Liver (tissue), 3 donors: ENCODE results near the gene PLS3.

ENCODE experiments used
- FOXA1 ChIP-seq: IDR thresholded peaks from 2 replicates; pipeline ENCODE4 v1.6.1; 2016; ENCODE audit warnings: antibody characterized with exemption
- GABPA ChIP-seq, 2 donors: IDR thresholded peaks in 1 of 2; conservative IDR thresholded peaks in 1 of 2; 2 replicates each; pipeline ENCODE4 v1.6.1; 2016; ENCODE audit warnings: antibody characterized with exemption in 2 of 2, mild to moderate bottlenecking in 1 of 2, moderate library complexity in 1 of 2
- HNF4A ChIP-seq, 2 donors: conservative IDR thresholded peaks; 2 replicates each; pipeline ENCODE4 v1.6.1; 2016; ENCODE audit warnings: antibody characterized with exemption in 2 of 2, mild to moderate bottlenecking in 2 of 2
- JUND ChIP-seq, 2 donors: IDR thresholded peaks; 2 replicates each; pipeline ENCODE4 v1.6.1; 2016; ENCODE audit warnings: antibody characterized with exemption in 2 of 2
- RAD21 ChIP-seq, 2 donors: IDR thresholded peaks; 2 replicates each; pipeline ENCODE4 v1.6.1; 2016; ENCODE audit warnings: antibody characterized with exemption in 2 of 2, mild to moderate bottlenecking in 2 of 2
- SP1 ChIP-seq: IDR thresholded peaks from 2 replicates; pipeline ENCODE4 v1.6.1; 2018; ENCODE audit warnings: antibody characterized with exemption, mild to moderate bottlenecking
- TAF1 ChIP-seq: conservative IDR thresholded peaks from 2 replicates; pipeline ENCODE4 v1.6.1; 2016; ENCODE audit warnings: antibody characterized with exemption, mild to moderate bottlenecking
- YY1 ChIP-seq: IDR thresholded peaks from 2 replicates; pipeline ENCODE4 v1.6.1; 2016; ENCODE audit warnings: antibody characterized with exemption, mild to moderate bottlenecking
- TF ChIP-seq, protein P1 (sequence below): fragments of 150-350 bp; IDR thresholded peaks from 2 replicates; pipeline ENCODE4 v1.5.1; 2017; ENCODE audit warnings: improper control_type of control experiment, low read depth, low read length; ENCODE audit not compliant: missing input control
- TF ChIP-seq, protein P2 (sequence below): IDR thresholded peaks from 2 replicates; pipeline ENCODE4 v1.6.1; 2016; ENCODE audit warnings: antibody characterized with exemption, mild to moderate bottlenecking
- TF ChIP-seq, protein P3 (sequence below): IDR thresholded peaks from 2 replicates; pipeline ENCODE4 v1.6.1; 2016; ENCODE audit warnings: antibody characterized with exemption
- TF ChIP-seq, protein P4 (sequence below): IDR thresholded peaks from 2 replicates; pipeline ENCODE4 v1.6.1; 2016; ENCODE audit warnings: antibody characterized with exemption
- TF ChIP-seq, protein P5 (sequence below): IDR thresholded peaks from 2 replicates; pipeline ENCODE4 v1.6.1; 2016; ENCODE audit warnings: antibody characterized with exemption
- donor health status: healthy.
- donor health status: healthy.

DNA sequence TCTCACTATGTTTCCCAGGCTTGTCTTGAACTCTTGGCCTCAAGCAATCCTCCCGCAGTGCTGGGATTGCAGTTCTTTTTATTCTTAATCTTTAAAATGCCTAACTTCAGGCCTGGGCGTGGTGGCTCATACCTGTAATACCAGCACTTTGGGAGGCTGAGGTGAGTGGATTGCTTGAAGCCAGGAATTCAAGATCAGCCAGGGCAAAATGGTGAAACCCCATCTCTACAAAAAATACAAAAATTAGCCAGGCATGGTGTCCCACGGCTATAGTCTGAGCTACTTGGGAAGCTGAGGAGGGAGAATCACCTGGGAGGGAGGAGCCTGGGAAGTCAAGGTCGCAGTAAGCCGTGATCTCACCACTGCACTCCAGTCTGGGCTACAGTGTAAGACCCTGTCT lies 45.9 kb downstream of the PLS3 start:
- TF ChIP-seq, protein P1, sequence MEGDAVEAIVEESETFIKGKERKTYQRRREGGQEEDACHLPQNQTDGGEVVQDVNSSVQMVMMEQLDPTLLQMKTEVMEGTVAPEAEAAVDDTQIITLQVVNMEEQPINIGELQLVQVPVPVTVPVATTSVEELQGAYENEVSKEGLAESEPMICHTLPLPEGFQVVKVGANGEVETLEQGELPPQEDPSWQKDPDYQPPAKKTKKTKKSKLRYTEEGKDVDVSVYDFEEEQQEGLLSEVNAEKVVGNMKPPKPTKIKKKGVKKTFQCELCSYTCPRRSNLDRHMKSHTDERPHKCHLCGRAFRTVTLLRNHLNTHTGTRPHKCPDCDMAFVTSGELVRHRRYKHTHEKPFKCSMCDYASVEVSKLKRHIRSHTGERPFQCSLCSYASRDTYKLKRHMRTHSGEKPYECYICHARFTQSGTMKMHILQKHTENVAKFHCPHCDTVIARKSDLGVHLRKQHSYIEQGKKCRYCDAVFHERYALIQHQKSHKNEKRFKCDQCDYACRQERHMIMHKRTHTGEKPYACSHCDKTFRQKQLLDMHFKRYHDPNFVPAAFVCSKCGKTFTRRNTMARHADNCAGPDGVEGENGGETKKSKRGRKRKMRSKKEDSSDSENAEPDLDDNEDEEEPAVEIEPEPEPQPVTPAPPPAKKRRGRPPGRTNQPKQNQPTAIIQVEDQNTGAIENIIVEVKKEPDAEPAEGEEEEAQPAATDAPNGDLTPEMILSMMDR: no peak
- TF ChIP-seq YY1 (no peak), JUND (IDR thresholded peaks at IDR 0.05) (no peak), SP1 (no peak), TAF1 (no peak), HNF4A (conservative IDR thresholded peaks at IDR 0.05) (no peak), GABPA (IDR thresholded peaks at IDR 0.05 in 1 of 2, conservative IDR thresholded peaks at IDR 0.05 in 1 of 2) (no peak), FOXA1 (no peak), RAD21 (IDR thresholded peaks at IDR 0.05) (no peak)
- TF ChIP-seq, protein P2, sequence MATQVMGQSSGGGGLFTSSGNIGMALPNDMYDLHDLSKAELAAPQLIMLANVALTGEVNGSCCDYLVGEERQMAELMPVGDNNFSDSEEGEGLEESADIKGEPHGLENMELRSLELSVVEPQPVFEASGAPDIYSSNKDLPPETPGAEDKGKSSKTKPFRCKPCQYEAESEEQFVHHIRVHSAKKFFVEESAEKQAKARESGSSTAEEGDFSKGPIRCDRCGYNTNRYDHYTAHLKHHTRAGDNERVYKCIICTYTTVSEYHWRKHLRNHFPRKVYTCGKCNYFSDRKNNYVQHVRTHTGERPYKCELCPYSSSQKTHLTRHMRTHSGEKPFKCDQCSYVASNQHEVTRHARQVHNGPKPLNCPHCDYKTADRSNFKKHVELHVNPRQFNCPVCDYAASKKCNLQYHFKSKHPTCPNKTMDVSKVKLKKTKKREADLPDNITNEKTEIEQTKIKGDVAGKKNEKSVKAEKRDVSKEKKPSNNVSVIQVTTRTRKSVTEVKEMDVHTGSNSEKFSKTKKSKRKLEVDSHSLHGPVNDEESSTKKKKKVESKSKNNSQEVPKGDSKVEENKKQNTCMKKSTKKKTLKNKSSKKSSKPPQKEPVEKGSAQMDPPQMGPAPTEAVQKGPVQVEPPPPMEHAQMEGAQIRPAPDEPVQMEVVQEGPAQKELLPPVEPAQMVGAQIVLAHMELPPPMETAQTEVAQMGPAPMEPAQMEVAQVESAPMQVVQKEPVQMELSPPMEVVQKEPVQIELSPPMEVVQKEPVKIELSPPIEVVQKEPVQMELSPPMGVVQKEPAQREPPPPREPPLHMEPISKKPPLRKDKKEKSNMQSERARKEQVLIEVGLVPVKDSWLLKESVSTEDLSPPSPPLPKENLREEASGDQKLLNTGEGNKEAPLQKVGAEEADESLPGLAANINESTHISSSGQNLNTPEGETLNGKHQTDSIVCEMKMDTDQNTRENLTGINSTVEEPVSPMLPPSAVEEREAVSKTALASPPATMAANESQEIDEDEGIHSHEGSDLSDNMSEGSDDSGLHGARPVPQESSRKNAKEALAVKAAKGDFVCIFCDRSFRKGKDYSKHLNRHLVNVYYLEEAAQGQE: no peak
- TF ChIP-seq, protein P3, sequence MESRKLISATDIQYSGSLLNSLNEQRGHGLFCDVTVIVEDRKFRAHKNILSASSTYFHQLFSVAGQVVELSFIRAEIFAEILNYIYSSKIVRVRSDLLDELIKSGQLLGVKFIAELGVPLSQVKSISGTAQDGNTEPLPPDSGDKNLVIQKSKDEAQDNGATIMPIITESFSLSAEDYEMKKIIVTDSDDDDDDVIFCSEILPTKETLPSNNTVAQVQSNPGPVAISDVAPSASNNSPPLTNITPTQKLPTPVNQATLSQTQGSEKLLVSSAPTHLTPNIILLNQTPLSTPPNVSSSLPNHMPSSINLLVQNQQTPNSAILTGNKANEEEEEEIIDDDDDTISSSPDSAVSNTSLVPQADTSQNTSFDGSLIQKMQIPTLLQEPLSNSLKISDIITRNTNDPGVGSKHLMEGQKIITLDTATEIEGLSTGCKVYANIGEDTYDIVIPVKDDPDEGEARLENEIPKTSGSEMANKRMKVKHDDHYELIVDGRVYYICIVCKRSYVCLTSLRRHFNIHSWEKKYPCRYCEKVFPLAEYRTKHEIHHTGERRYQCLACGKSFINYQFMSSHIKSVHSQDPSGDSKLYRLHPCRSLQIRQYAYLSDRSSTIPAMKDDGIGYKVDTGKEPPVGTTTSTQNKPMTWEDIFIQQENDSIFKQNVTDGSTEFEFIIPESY: no peak
- TF ChIP-seq, protein P4, sequence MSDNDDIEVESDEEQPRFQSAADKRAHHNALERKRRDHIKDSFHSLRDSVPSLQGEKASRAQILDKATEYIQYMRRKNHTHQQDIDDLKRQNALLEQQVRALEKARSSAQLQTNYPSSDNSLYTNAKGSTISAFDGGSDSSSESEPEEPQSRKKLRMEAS: no peak
- TF ChIP-seq, protein P5, sequence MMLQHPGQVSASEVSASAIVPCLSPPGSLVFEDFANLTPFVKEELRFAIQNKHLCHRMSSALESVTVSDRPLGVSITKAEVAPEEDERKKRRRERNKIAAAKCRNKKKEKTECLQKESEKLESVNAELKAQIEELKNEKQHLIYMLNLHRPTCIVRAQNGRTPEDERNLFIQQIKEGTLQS: no peak
